Endothelial cell of umbilical vein (primary cell): ENCODE results near the gene SUPT16H. TPM values are rescaled to one million over a fixed set of nuclear protein-coding genes. Genes with fewer than 3 reads are reported as not detected.

Source experiments
- BruUV-seq: library from RNA; stranded (reverse); fragments of 400-500 nt; replicated peaks from 2 replicates; lab custom pipeline; 2021; lab: Mats Ljungman, UMichigan
- CTCF ChIA-PET: fragments of 300-600, 350-600 bp; sonication (Branson Sonifier 250); formaldehyde crosslinking; loops from one replicate; lab custom pipeline; 2021; ENCODE audit warnings: antibody characterized with exemption, inconsistent platforms; lab: Charles Lee
- POLR2A ChIA-PET: fragments of 300-600, 350-600 bp; sonication (Branson Sonifier 250); formaldehyde crosslinking; loops from one replicate; lab custom pipeline; 2021; ENCODE audit warnings: antibody characterized with exemption, inconsistent platforms; lab: Charles Lee
- DNase-seq: peaks from one replicate; pipeline ENCODE4 v3.0.0-alpha.2; 2011; ENCODE audit warnings: low read depth, low spot score
- FAIRE-seq: peaks from 2 replicates; lab custom pipeline; 2011; peaks lifted over from hg19 to GRCh38; lab: Jason Lieb, UNC
- H2AFZ ChIP-seq: 2 replicates; pipeline ENCODE4 v1.6.0; 2012; ENCODE audit warnings: low read depth, low read length, control low read depth, inconsistent platforms
- H3K27ac ChIP-seq: 2 replicates; pipeline ENCODE4 v1.5.1; 2011; ENCODE audit warnings: low read depth, mild to moderate bottlenecking, control low read depth, low read length, moderate library complexity; ENCODE audit not compliant: insufficient read depth
- H3K27me3 ChIP-seq, 2 experiments: 2 replicates each; pipeline versions ENCODE4 v1.6.0 to v1.6.1; 2011; ENCODE audit warnings: low read length in 2 of 2, mixed read lengths in 1 of 2; ENCODE audit not compliant: control insufficient read depth in 2 of 2, insufficient read depth in 2 of 2
- H3K36me3 ChIP-seq, 2 experiments: 2 replicates in 1 of 2; 3 replicates in 1 of 2; pipeline ENCODE4 v1.5.1; 2011; ENCODE audit warnings: low read length in 2 of 2, mild to moderate bottlenecking in 1 of 2, moderate library complexity in 1 of 2; ENCODE audit not compliant: control insufficient read depth in 2 of 2, insufficient read depth in 2 of 2; ENCODE audit errors: extremely low read depth in 1 of 2
- H3K4me1 ChIP-seq: 3 replicates; pipeline ENCODE4 v1.5.1; 2011; ENCODE audit warnings: mild to moderate bottlenecking, low read length; ENCODE audit not compliant: control insufficient read depth, insufficient read depth; ENCODE audit errors: extremely low read depth
- H3K4me2 ChIP-seq: 2 replicates; pipeline ENCODE4 v1.6.1; 2011; ENCODE audit warnings: low read length, control low read depth, mixed read lengths; ENCODE audit not compliant: insufficient read depth
- H3K4me3 ChIP-seq, 3 experiments: fragments of 200-600 bp in 1 of 3; sonication (generic), shearing (Covaris generic) in 1 of 3; replicated peaks in 1 of 3; 2 replicates each; pipeline ENCODE4 v1.5.1; 2011 to 2016; ENCODE audit warnings: control low read depth in 3 of 3, low read length in 3 of 3, mild to moderate bottlenecking in 2 of 3, inconsistent platforms in 1 of 3, low read depth in 1 of 3, moderate library complexity in 1 of 3; ENCODE audit not compliant: insufficient read depth in 1 of 3
- H3K79me2 ChIP-seq: 2 replicates; pipeline ENCODE4 v1.6.0; 2012; ENCODE audit warnings: low read length, inconsistent platforms; ENCODE audit not compliant: control insufficient read depth, insufficient read depth
- H3K9ac ChIP-seq: replicated peaks from 2 replicates; pipeline ENCODE3; 2011; ENCODE audit warnings: low read length, control low read depth; ENCODE audit not compliant: insufficient read depth; ENCODE audit errors: extremely low read depth
- H3K9me1 ChIP-seq: replicated peaks from 3 replicates; pipeline ENCODE4 v1.6.0; 2011; ENCODE audit warnings: mild to moderate bottlenecking, low read length; ENCODE audit not compliant: control insufficient read depth, insufficient read depth; ENCODE audit errors: extremely low read depth
- H3K9me3 ChIP-seq: replicated peaks from 2 replicates; pipeline ENCODE4 v1.5.1; 2012; ENCODE audit warnings: low read length, inconsistent platforms; ENCODE audit not compliant: control insufficient read depth, insufficient read depth
- H4K20me1 ChIP-seq: replicated peaks from 2 replicates; pipeline ENCODE3; 2011; ENCODE audit warnings: mild to moderate bottlenecking, low read length; ENCODE audit not compliant: control insufficient read depth, insufficient read depth; ENCODE audit errors: extremely low read depth
- CTCF ChIP-seq, 2 donors: IDR thresholded peaks; 1 replicate in 1 of 2; 2 replicates in 1 of 2; pipeline ENCODE4 v1.5.1; 2011; ENCODE audit warnings: low read length in 2 of 2, mild to moderate bottlenecking in 2 of 2, moderate library complexity in 2 of 2, control low read depth in 1 of 2, inconsistent platforms in 1 of 2, low read depth in 1 of 2; ENCODE audit not compliant: insufficient read depth in 1 of 2; ENCODE audit errors: extremely low read depth in 1 of 2
- EZH2 ChIP-seq: IDR thresholded peaks from 2 replicates; pipeline ENCODE4 v1.6.1; 2012; ENCODE audit warnings: borderline replicate concordance, low read depth, mild to moderate bottlenecking, moderate library complexity, low read length, inconsistent platforms; ENCODE audit not compliant: severe bottlenecking
- FOS ChIP-seq: IDR thresholded peaks from 2 replicates; pipeline ENCODE4 v1.6.1; 2011; ENCODE audit warnings: mild to moderate bottlenecking, low read length, moderate library complexity, borderline replicate concordance; ENCODE audit not compliant: insufficient read depth
- GATA2 ChIP-seq: IDR thresholded peaks from 2 replicates; pipeline ENCODE4 v1.7.0; 2011; ENCODE audit warnings: low read depth, mild to moderate bottlenecking, moderate library complexity, mixed read lengths, low read length; ENCODE audit not compliant: insufficient read length, insufficient read depth
- JUN ChIP-seq: IDR thresholded peaks from 2 replicates; pipeline ENCODE4 v1.6.1; 2011; ENCODE audit warnings: borderline replicate concordance, low read depth; ENCODE audit not compliant: insufficient read length, insufficient read depth
- MAX ChIP-seq: IDR thresholded peaks from 2 replicates; pipeline ENCODE4 v1.6.1; 2011; ENCODE audit not compliant: insufficient read depth, insufficient read length
- MYC ChIP-seq: IDR thresholded peaks from one replicate; pipeline ENCODE4 v1.6.1; 2011; ENCODE audit warnings: mild to moderate bottlenecking, low read depth, low read length
- POLR2A ChIP-seq: IDR thresholded peaks from 2 replicates; pipeline ENCODE4 v1.6.1; 2012; ENCODE audit warnings: low read depth, mild to moderate bottlenecking, control low read depth, low read length
- POLR2AphosphoS5 ChIP-seq: IDR thresholded peaks from 2 replicates; pipeline ENCODE4 v1.6.1; 2012; ENCODE audit warnings: low read depth, mild to moderate bottlenecking, control low read depth, low read length, moderate library complexity; ENCODE audit not compliant: insufficient read depth
- dilution Hi-C: fragments of 300-500 bp; cut with MboI; formaldehyde crosslinking; loops from one replicate; pipeline ENCODE4 v1.15.0; 2019; ENCODE audit warnings: low sequenced_read_pairs; ENCODE audit not compliant: extremely low pct_ligation_motif_present
- intact Hi-C: fragments of 100-400 bp; cut with micrococcal nuclease; formaldehyde crosslinking; loops from one replicate; pipeline ENCODE4 v1.10.0; 2022
- polyA plus RNA-seq, 4 experiments: library from polyadenylated mRNA; depleted of rRNA in 3 of 4; stranded (reverse) in 3 of 4; unstranded in 1 of 4; fragments of >200 nt; gene quantifications; 2 replicates each; pipeline versions ENCODE4 v1.2.1 to v1.2.3, GENCODE V29; 2011 to 2012; ENCODE audit warnings: missing spikeins in 1 of 4
- total RNA-seq: library from RNA; stranded (reverse); gene quantifications from 2 replicates; pipeline ENCODE4 v1.2.3, GENCODE V29; 2021

Gene SUPT16H
- total and polyA plus RNA-seq, 2 donors (not counting 3 experiments of a cell fraction or from before 2014, with no cell fraction given): 53.1 to 100 TPM

- FAIRE-seq: peak; percentile 87
- BruUV-seq: no TSS peak
- Histone ChIP-seq H3K79me2 (no peaks in the 10 kb centered on the region), H3K4me3 (no peak overlapping the region), H3K9ac (no peak overlapping the region), H3K36me3 (peaks cover 42 to 52% of the 10 kb centered on the region in 2 experiments), H3K4me1 (peaks cover 13% of the 10 kb centered on the region), H3K27ac (no peak overlapping the region), H2AFZ (no peak overlapping the region), H4K20me1 (no peaks in the 10 kb centered on the region), H3K9me1 (no peaks in the 10 kb centered on the region), H3K4me2 (no peak overlapping the region), H3K27me3 (no peaks in the 10 kb centered on the region), H3K9me3 (no peaks in the 10 kb centered on the region)
- CTCF ChIA-PET: interaction anchor here (0.6 to 2.7 kb wide), 3 partner anchors 14 to 94 kb away, joined by 3 to 8 read pairs (median 3); partner anchors contain the start of gene TOX4
- dilution Hi-C loops (no loop called here), intact Hi-C loops (loop anchor here (5.0 kb wide), 1 partner anchor 152 kb away; no protein-coding TSS in a partner anchor)
- peak; percentile 47 for TF ChIP-seq POLR2AphosphoS5
- TF ChIP-seq MYC: no peak
- TF ChIP-seq JUN: peak; percentile 2
- TF ChIP-seq GATA2: no peak
- TF ChIP-seq POLR2A: no peak
- no peak for TF ChIP-seq MAX
- TF ChIP-seq CTCF (IDR thresholded peaks at IDR 0.05; ENCODE audit: extremely low read depth in 1 of 2, insufficient read depth in 1 of 2, low read depth in 1 of 2, low read length in 2 of 2): no peak
- peak; percentile 43 for TF ChIP-seq FOS
- no peak for TF ChIP-seq EZH2
- POLR2A ChIA-PET: interaction anchor here (0.7 kb wide), 1 partner anchor 983 kb away, joined by 3 read pairs; no protein-coding TSS in a partner anchor
- peak; percentile 80 for DNase-seq
These were observed 21.3 kb upstream of the SUPT16H start for GRCh38 chr14:21405097-21405496.
